Measurements from ENCODE around the gene PLA2G2F.
A peak's percentile ranks its signal among the peaks of the same experiment; 100 is the strongest.
"Not testable (repeated sequence)": the region's sequence is repeated elsewhere in the genome, so short reads cannot be mapped to it uniquely, and the experiment has no call there.

Gene PLA2G2F

GRCh38 chr1:20115479-20115878 is 23.6 kb upstream of the PLA2G2F start:
- no peak for DNase-seq

DNA sequence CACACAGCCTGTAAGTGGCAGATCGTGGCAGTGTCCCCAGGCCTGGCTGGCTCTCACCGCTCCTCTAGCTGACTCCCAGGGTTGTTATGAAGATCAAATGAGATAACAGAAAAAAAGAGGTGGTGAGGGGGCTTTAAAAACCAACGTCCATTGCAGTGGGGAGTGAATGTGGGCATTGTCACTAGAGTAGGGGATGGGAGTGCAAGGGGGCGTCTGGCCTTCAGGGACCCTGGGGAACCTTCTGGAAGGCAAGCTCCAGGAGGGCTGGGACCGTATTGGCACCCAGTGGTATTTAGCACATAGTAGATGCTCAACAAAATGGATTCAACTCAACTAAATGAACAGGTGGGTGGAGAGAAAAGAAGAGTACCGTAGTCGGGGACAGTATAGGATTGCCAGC is 23.2 kb upstream of the PLA2G2F start:
- no peak for DNase-seq

GRCh38 chr1:20117236-20117635 is 21.9 kb upstream of the PLA2G2F start:
- no peak for DNase-seq

- no peak for DNase-seq
Observed at GRCh38 chr1:20119347-20119746, 19.8 kb upstream of the PLA2G2F start, which contains the start of gene PLA2G2D. Gene PLA2G2D (minus strand): TSS chr1:20119536. CDS start chr1:20119498, 38 bp downstream.

- no peak for DNase-seq
Observed at GRCh38 chr1:20120796-20121195, 18.3 kb upstream of the PLA2G2F start.

DNA sequence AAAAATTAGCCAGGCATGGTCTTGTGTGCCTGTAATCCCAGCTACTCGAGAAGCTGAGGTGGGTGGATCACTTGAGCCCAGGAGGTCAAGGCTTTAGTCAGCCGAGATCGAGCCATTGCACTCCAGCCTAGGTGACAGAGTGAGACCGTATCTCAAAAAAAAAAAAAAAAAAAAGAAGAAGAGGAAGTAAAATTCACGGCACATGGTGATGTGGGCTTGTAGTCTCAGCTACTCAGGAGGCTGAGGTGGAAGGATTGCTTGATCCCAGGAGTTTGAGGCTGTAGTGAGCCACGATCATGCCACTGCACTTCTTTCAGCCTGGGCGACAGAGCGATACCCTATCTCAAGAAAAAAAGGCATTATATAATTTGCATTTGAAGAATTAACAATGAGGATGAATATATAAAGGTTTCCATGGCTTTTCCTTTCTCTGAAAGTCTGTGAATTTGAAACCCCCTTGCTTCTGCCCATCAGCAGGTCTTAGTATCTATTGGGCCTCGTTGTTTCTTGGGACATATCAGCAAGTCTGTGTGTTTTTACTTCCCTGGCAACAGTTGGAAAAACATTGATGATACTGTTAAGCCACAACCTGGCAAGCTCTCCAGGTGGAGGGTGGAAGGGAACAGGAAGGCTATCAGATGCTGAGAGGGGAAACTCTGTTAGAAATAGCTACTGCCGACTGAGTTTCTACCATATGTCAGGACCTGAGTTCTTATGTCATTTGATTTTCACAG is 15.2 kb upstream of the PLA2G2F start:
- no peak for DNase-seq

DNA sequence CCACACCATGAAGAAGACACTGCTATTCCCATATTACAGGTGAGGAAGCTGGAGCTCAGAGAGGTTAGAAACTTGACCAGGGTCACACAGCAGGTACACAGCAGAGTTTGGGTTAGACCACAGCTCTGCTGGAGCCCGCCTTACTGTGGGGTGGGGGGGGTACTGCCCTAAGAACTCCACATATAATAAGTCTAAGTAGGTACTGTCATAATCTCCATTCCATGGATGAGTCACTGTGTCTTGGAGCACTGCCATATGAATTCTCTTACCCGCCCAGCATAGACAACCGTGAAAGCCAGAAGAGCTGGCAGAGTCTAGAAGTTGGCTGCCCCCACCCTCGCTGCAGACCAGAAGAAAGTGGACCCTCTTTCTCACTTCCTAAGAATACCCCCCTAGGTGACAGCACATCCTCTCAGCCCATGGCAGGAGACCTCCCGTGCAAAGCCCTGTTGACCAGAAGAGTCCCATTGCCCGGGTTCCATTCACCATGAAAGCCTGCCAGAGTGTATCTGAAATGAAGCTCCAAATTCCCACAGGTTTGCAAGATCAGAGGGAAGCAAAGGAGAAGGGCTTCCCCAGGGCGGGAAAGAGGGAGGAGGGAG is 14.6 kb upstream of the PLA2G2F start:
- DNase-seq, result peak in 1 of 2 experiments; percentile 52

DNA sequence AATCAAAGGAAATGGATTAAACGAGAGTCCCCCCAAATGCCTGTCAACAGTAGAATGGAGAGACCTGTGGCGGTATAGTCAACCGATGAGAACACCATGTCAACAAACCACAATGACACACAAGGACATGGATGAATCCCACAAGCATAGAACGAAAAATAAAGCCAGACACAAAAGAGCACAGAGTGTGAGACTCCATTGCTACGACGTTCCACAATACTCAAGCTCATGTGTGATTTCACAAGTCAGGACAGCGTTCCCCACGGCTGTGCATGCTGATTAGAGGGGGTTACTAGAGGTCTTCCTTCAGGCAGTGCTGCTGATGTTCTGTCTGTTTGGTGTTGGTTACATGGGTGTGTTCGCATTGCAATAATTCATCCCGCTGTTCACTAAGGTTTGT is 14.0 kb upstream of the PLA2G2F start:
- DNase-seq, result no peak

DNA sequence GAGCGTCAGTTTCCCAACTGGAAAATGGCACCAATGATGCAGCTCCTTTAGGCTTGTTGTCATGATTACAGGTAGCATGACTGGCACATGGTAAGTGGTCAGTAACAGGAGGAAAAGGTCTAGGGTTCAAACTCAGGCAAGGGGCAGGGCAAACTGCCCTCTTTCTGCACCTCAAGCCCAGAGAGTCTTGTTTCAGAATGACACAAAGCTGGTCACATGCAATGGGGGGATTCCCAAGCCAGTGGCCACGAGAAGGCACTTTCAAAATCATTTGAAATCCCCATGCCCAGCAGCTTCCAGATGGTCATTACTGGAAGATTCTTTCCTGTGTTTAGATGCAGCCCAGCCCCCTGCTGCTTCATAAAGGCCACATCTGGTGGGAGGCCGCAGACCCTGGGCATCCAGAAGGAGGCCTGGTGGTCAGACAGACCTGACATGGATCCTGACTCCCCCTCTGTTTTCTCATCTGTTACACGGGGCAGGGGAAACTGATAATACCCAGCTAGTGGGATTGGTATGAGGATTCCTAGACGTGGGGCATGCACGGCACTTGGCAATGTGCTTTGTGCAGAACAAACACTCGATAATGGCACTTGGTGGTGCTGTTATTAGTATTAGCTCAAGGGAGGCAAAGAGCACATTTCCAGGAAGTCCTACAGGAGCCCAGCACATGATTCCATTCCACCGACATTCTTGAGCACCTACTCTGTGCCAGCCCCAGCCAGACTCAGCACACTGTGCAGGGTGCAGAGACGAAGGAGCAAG is 12.9 kb upstream of the PLA2G2F start:
- no peak for DNase-seq

DNA sequence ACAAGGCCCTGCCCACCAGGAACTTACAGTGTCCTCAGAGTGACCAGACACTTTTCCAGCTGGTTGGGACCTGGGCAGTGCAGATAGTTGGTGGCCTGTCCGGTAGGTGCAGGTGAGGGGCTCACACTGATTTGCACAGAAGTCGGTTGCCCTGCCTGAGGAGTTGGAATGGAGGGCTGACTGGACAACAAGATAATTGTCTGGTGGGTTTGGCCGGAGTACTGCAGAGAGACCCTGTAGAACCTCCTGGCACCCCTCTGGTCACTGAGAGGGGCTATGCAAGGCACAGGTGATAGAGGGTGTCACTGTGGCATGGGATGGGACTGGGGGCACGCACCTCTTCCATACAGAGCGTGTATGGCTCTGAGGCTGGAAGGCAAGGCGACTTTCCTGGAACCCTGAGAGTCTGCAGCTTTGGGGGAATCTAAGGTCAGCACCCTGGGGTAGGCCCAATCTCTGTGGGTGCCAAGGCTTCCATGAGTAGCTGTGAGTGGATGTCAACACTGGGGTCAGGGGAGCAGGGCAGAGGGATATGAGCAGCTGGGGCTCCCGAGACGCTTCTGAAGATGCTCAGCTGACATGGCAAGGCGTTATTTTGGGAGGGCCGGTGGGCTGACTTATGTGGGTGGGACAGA is 12.2 kb upstream of the PLA2G2F start:
- DNase-seq, result no peak

GRCh38 chr1:20130518-20130917 is 8.6 kb upstream of the PLA2G2F start:
- DNase-seq, result not testable (repeated sequence)

DNA sequence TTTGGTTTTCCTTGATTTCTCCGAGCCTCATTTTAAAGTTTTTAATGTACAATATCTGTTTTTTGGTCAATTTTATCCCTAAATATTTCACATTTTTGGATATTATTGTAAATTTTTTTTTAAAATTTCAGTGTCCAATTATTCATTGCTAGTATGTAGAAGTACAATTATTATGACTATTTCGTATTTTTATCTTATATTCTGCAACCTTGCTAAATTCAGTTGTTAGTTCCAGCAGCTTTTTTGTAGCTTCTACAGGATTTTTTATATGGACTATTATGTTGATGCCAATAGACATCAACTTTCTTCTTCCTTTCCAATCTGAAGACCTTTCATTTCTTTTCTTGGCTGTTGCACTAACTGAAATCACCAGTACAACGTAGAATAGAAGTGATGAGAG is 4.1 kb upstream of the PLA2G2F start:
- no peak for DNase-seq

- no peak for DNase-seq
Observed at GRCh38 chr1:20136249-20136648, 2.9 kb upstream of the PLA2G2F start.

DNA sequence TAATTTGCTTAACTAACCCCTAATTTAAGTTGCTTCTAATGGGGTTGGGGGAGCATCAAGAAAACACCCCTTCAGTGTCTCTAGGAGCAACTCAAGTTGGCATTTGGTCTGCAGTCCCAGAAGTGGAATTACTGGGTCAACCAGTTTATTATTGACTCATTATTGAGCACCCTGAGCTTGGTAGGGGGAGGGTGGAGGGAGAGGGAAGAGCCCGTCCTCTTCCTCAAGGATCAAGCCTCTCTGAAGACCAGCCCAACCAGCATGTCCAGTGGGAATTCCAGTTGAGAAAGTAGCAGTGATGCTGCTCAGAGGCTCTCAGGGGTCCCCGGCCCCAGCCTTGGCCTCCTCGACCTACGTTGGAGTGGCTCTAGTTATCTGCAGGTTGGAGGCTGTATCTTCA is 2.1 kb upstream of the PLA2G2F start:
- DNase-seq, result no peak

DNA sequence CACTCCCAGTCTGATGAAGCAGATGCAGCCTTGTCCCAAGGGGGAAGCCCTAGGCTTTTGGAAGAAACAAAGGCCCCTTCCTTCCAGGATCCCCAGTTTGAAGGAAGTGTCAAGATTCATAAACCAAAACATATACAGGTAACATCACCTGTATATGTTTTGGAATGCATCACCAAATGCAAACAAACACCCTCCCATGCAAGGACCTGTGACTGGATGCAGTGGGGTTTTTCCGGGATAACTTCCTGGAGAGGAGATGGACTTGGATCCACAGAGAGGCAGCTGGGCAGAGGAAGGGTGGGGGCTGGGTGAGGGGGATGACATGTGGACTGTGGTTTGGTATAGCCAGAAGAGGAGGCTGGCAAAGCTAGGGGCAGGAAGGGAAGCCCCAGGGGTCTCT is 1.5 kb upstream of the PLA2G2F start:
- DNase-seq, result no peak

GRCh38 chr1:20138346-20138745 is 777 bp upstream of the PLA2G2F start:
- DNase-seq, result no peak

DNA sequence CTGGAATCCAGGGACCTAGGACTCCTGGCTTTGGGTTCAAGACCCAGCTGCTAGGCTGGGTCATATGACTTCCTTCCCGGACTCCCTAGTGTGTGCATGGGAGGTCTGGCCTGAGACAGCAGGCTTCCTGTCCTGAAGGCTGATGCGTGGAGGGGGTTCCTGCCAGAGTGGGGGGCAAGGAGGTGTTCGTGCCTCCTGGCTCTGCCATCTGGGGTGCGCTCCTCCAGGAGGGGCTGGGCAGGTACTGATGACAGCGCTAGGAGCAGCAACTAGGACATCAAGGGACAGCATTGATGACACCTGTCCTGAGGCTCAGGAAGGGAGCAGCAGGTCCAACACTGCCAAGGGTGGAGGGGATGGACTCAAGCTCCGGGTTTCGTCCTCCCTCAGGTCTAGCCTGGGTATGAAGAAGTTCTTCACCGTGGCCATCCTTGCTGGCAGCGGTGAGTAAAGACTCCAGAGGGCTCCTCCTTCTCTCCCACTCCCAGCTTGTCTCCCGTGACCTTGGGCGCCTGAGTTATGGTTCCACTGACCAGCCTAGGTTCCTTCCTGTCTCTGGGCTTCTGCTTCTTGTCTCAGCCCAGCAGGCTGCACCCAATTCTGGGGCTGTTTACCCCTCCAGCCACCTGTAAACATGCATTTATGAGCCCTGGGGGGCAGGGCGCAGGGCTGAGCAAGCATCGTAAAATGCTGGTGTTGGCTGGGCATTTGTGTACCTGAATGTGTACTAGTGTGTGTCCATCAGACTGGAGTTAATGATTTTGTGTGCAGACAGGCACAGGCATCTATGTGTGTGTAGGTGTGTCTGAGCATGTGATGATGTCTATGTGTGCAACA is 871 bp downstream of the PLA2G2F start:
- DNase-seq, result no peak

GRCh38 chr1:20141001-20141400 is 1.9 kb downstream of the PLA2G2F start:
- DNase-seq, result no peak

DNA sequence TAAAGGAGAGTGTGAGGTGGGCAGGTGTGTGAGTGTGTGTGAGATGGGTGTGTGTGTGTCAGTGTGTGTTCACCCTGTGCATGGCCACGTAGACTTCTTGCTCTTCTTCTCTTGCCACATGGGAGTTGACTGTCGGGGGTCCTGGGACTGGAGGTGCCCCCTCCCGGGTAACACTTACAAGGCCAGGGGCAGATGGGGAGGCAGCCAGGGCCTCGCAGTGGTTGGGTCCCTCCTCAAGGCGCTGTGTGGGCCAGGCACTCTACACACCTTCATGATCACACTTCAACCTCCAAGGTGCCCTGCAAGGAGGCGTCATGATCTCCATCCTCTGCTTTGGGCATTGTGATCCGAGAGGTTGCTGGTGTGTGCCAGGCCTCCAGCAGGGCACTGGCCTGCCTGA is 2.3 kb downstream of the PLA2G2F start:
- no peak for DNase-seq

DNA sequence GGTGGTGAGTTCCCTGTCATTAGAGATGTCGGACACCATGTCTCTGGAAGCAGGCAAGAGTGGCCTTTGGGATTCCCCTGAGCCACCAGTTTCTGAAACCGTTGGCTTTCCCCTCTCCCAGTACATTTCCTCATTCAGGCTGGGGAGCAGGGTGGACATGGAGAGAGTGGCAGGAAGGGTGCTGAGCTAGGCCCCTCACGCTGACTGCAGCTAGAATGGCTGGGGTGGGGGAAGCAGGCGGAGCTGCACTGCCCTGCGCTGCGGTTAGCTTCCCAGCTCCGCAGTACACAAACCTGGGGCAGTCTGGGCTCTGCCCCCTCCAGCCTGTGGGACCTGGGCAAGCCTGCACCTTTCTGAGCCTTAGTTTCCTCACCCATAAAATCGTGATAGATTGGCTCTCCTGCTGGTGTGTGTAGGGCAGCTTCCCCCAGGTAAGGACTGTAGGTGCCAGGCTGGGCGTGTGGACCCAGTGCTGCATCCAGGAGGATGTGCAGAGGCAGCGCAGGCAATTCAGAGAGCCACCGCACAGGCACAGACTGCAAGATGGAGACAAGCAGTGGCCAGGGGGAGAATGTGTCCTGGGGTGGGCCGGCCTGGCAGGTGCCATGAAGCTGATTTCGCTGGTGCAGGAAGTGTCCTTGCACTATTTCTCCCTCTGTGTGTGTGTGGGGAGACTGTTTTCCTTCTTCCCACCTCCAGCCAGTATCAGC is 3.0 kb downstream of the PLA2G2F start:
- no peak for DNase-seq

GRCh38 chr1:20143318-20143717 is 4.2 kb downstream of the PLA2G2F start:
- DNase-seq, result no peak

Measured in SW 1271 (cell line).